IMR-90 (cell line): Measurements from ENCODE around the gene RBP4. TPM values are rescaled to one million over a fixed set of nuclear protein-coding genes. Genes with fewer than 3 reads are reported as not detected.

Experiments used
- ATAC-seq: fragments of 200-7000 bp; cut with Tn5 transposase; 2 replicates; pipeline ENCODE4 v1.9.1; 2020; ENCODE audit warnings: low read depth, mild to moderate bottlenecking, moderate library complexity
- BruUV-seq: library from RNA; stranded (reverse); fragments of 400-500 nt; replicated peaks from 2 replicates; lab custom pipeline; 2021; lab: Mats Ljungman, UMichigan
- CTCF ChIA-PET: fragments of 300-600 bp; formaldehyde crosslinking; extraction: SDS; loops from one replicate; lab custom pipeline; 2021; ENCODE audit warnings: antibody characterized with exemption; lab: Yijun Ruan, JAX
- POLR2A ChIA-PET: fragments of 300-600 bp; sonication (Branson Sonifier 250); formaldehyde crosslinking; loops from one replicate; lab custom pipeline; 2022; ENCODE audit warnings: antibody characterized with exemption; ENCODE audit not compliant: unreplicated experiment; lab: Charles Lee
- DNase-seq: peaks from one replicate; pipeline ENCODE4 v3.0.0; 2013
- H2AFZ ChIP-seq: replicated peaks from 2 replicates; pipeline ENCODE3; 2013; ENCODE audit warnings: low read length, mild to moderate bottlenecking; ENCODE audit not compliant: poor library complexity
- H2AK5ac ChIP-seq: 2 replicates; pipeline ENCODE4 v1.6.1; 2013; ENCODE audit warnings: low read depth, low read length, inconsistent platforms
- H2AK9ac ChIP-seq: replicated peaks from 2 replicates; pipeline ENCODE3; 2013; ENCODE audit warnings: mild to moderate bottlenecking, low read depth, low read length, moderate library complexity; ENCODE audit not compliant: poor library complexity
- H2BK120ac ChIP-seq: 2 replicates; pipeline ENCODE4 v1.6.1; 2013; ENCODE audit warnings: low read depth, low read length, inconsistent platforms
- H2BK15ac ChIP-seq: 3 replicates; pipeline ENCODE4 v1.6.1; 2013; ENCODE audit warnings: low read depth, low read length, inconsistent platforms
- H2BK20ac ChIP-seq: 2 replicates; pipeline ENCODE4 v1.6.1; 2013; ENCODE audit warnings: low read depth, mild to moderate bottlenecking, inconsistent platforms, low read length, moderate library complexity
- H2BK5ac ChIP-seq: 2 replicates; pipeline ENCODE4 v1.6.1; 2013; ENCODE audit warnings: mild to moderate bottlenecking, low read depth, low read length, inconsistent platforms; ENCODE audit not compliant: poor library complexity, severe bottlenecking
- H3K14ac ChIP-seq: replicated peaks from 2 replicates; pipeline ENCODE4 v1.6.1; 2013; ENCODE audit warnings: low read depth, low read length, inconsistent platforms
- H3K18ac ChIP-seq: 2 replicates; pipeline ENCODE4 v1.6.1; 2013; ENCODE audit warnings: low read depth, low read length, control low read depth
- H3K23ac ChIP-seq: 2 replicates; pipeline ENCODE4 v1.6.1; 2013; ENCODE audit warnings: low read depth, low read length, inconsistent platforms
- H3K27ac ChIP-seq: 2 replicates; pipeline ENCODE4 v1.5.1; 2013; ENCODE audit warnings: mild to moderate bottlenecking, control low read depth, low read length; ENCODE audit not compliant: insufficient read depth
- H3K27me3 ChIP-seq: 2 replicates; pipeline ENCODE4 v1.6.1; 2013; ENCODE audit warnings: low read length; ENCODE audit not compliant: control insufficient read depth, insufficient read depth
- H3K36me3 ChIP-seq: 2 replicates; pipeline ENCODE4 v1.6.1; 2013; ENCODE audit warnings: low read length, mixed read lengths; ENCODE audit not compliant: control insufficient read depth, insufficient read depth
- H3K4ac ChIP-seq: 2 replicates; pipeline ENCODE4 v1.6.1; 2013; ENCODE audit warnings: low read depth, low read length, inconsistent platforms
- H3K4me1 ChIP-seq: 2 replicates; pipeline ENCODE4 v1.6.1; 2013; ENCODE audit warnings: low read length, mixed read lengths; ENCODE audit not compliant: control insufficient read depth, insufficient read depth
- H3K4me2 ChIP-seq: 2 replicates; pipeline ENCODE4 v1.6.1; 2013; ENCODE audit warnings: low read depth, mild to moderate bottlenecking, control low read depth, low read length, moderate library complexity
- H3K4me3 ChIP-seq: 2 replicates; pipeline ENCODE4 v1.5.1; 2013; ENCODE audit warnings: low read depth, mild to moderate bottlenecking, control low read depth, low read length, moderate library complexity; ENCODE audit not compliant: insufficient read depth
- H3K56ac ChIP-seq: 2 replicates; pipeline ENCODE4 v1.6.1; 2013; ENCODE audit warnings: low read length, inconsistent platforms; ENCODE audit not compliant: insufficient read depth; ENCODE audit errors: extremely low read depth
- H3K79me1 ChIP-seq, 2 experiments: 2 replicates each; pipeline ENCODE4 v1.6.1; 2013; ENCODE audit warnings: low read length in 2 of 2, inconsistent platforms in 1 of 2, low read depth in 1 of 2
- H3K9ac ChIP-seq: 2 replicates; pipeline ENCODE4 v1.6.1; 2013; ENCODE audit warnings: low read depth, low read length, control low read depth
- H3K9me1 ChIP-seq: 2 replicates; pipeline ENCODE4 v1.6.1; 2013; ENCODE audit warnings: low read length, inconsistent platforms; ENCODE audit not compliant: insufficient read depth
- H3K9me3 ChIP-seq: 2 replicates; pipeline ENCODE4 v1.6.1; 2013; ENCODE audit warnings: low read length; ENCODE audit not compliant: control insufficient read depth, insufficient read depth
- H4K20me1 ChIP-seq: 2 replicates; pipeline ENCODE4 v1.6.1; 2013; ENCODE audit warnings: low read length, inconsistent platforms; ENCODE audit not compliant: insufficient read depth
- H4K5ac ChIP-seq: 2 replicates; pipeline ENCODE4 v1.6.1; 2013; ENCODE audit warnings: mild to moderate bottlenecking, low read depth, low read length, control low read depth
- H4K8ac ChIP-seq, 2 experiments: 2 replicates each; pipeline ENCODE4 v1.6.1; 2013; ENCODE audit warnings: low read depth in 2 of 2, low read length in 2 of 2, control low read depth in 1 of 2, inconsistent platforms in 1 of 2
- H4K91ac ChIP-seq: 2 replicates; pipeline ENCODE4 v1.6.1; 2013; ENCODE audit warnings: low read depth, low read length, inconsistent platforms; ENCODE audit not compliant: insufficient read depth
- CHD1 ChIP-seq: IDR thresholded peaks from 2 replicates; pipeline ENCODE4 v1.6.1; 2012; ENCODE audit warnings: low read depth, low read length, improper control_type of control experiment
- CTCF ChIP-seq: conservative IDR thresholded peaks from 2 replicates; pipeline ENCODE4 v1.5.1; 2012; ENCODE audit warnings: mild to moderate bottlenecking, low read depth, low read length, improper control_type of control experiment
- WGBS, 2 experiments: methylation state at CpG; one replicate each; pipeline versions ENCODE4 v1.1.5 to v1.1.7; 2013; ENCODE audit warnings: missing lambda C conversion rate in 2 of 2; ENCODE audit not compliant: insufficient read length in 1 of 2; ENCODE audit errors: extremely low coverage in 2 of 2; 5-methylcytosine and 5-hydroxymethylcytosine counted together
- dilution Hi-C: fragments of 300-500 bp; cut with HindIII; formaldehyde crosslinking; loops from one replicate; pipeline ENCODE4 v1.14.3; 2018; ENCODE audit warnings: low sequenced_read_pairs; ENCODE audit not compliant: unreplicated experiment
- in situ Hi-C: fragments of 300-500 bp; cut with MboI; formaldehyde crosslinking; loops from 3 replicates; pipeline ENCODE4 v1.14.3; 2019; ENCODE audit warnings: low sequenced_read_pairs, inconsistent platforms, mixed read lengths
- intact Hi-C: fragments of 100-400 bp; cut with micrococcal nuclease; formaldehyde crosslinking; loops from 2 replicates; pipeline ENCODE4 v1.10.0; 2022
- polyA plus RNA-seq, 3 experiments: library from polyadenylated mRNA; depleted of rRNA; stranded (reverse); fragments of >200 nt; gene quantifications; 2 replicates each; pipeline ENCODE4 v1.2.3, GENCODE V29; 2012; ENCODE audit warnings: low replicate concordance in 1 of 3
- total RNA-seq: library from RNA; depleted of rRNA; stranded (reverse); fragments of >200 nt; gene quantifications from 2 replicates; pipeline ENCODE4 v1.2.3, GENCODE V29; 2012

RBP4 gene
- total and polyA plus RNA-seq, 2 of the 4 experiments (the other 2 are of a cell fraction), result not detected

GRCh38 chr10:93568105-93568390, 33.0 kb downstream of the RBP4 start:
- H3K27ac ChIP-seq, result no peak overlapping the region
- no peak overlapping the region for H2BK15ac ChIP-seq
- in situ Hi-C loops, result no loop called here
- no peaks in the 10 kb centered on the region for H3K9me1 ChIP-seq
- H2AK9ac ChIP-seq, result no peak overlapping the region
- H3K79me1 ChIP-seq, result no peaks in the 10 kb centered on the region
- H3K9me3 ChIP-seq, result no peaks in the 10 kb centered on the region
- no peak for DNase-seq
- H2BK20ac ChIP-seq, result no peak overlapping the region
- H3K27me3 ChIP-seq, result peaks cover 71% of the 10 kb centered on the region
- H2AK5ac ChIP-seq, result no peak overlapping the region
- intact Hi-C loops, result no loop called here
- dilution Hi-C loops, result no loop called here
- H3K9ac ChIP-seq, result no peak overlapping the region
- ChIA-PET POLR2A (no interaction called here), CTCF (no interaction called here)
- no peak for TF ChIP-seq CHD1
- TF ChIP-seq CTCF, result no peak
- H2AFZ ChIP-seq, result no peak overlapping the region
- H3K18ac ChIP-seq, result no peak overlapping the region
- no peak overlapping the region for H3K4ac ChIP-seq
- no peak overlapping the region for H3K23ac ChIP-seq
- no peak overlapping the region for H2BK120ac ChIP-seq
- H4K5ac ChIP-seq, result no peak overlapping the region
- no peak overlapping the region for H4K8ac ChIP-seq
- no peak overlapping the region for H2BK5ac ChIP-seq
- ATAC-seq, result no peak; the same call in 1 of the 2 replicates
- H3K4me1 ChIP-seq, result no peaks in the 10 kb centered on the region
- H3K4me3 ChIP-seq, result no peak overlapping the region
- H3K4me2 ChIP-seq, result no peak overlapping the region
- no peak overlapping the region for H3K56ac ChIP-seq
- WGBS, 2 experiments, result 8% methylated on average over 5 of the region's 21 CpGs; no CpG with 5 or more reads in 1 of the 2 experiments
- no TSS peak for BruUV-seq
- H3K14ac ChIP-seq, result no peak overlapping the region
- no peak overlapping the region for H4K91ac ChIP-seq
- no peaks in the 10 kb centered on the region for H4K20me1 ChIP-seq
- H3K36me3 ChIP-seq, result no peaks in the 10 kb centered on the region
